PC-9 (cell line): ENCODE data around the gene ALG11.

Experiments used
- EZH2 ChIP-seq: fragments of 200-600 bp; sonication (generic); IDR thresholded peaks from 2 replicates; pipeline ENCODE4 v1.8.0; 2017; ENCODE audit warnings: antibody characterized with exemption, low read depth
- TF ChIP-seq, protein P1 (sequence below): fragments of 200-600 bp; sonication (generic); conservative IDR thresholded peaks from 2 replicates; pipeline ENCODE4 v1.6.1; 2017; ENCODE audit warnings: mixed run types, antibody characterized with exemption, mild to moderate bottlenecking, moderate library complexity

DNA sequence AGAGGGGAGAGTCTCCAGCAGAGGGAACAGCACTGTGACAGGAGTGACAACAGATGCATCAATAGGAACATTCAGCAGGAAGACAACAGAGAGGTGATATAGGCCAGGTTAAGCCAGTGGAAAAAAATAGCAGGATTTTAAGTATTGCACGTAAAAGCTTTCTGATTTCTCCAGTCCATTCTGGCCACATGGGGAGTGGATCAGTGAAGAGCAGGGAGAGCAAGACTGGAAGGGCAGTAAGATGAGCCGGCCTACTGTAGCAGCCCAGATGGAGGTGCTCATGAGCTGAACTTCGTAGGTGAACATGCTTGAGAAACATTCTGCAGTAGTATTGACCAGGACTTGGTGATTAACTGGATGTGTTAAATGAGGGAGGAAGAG lies 14.0 kb downstream of the ALG11 start:
- TF ChIP-seq EZH2: no peak
- TF ChIP-seq, protein P1, sequence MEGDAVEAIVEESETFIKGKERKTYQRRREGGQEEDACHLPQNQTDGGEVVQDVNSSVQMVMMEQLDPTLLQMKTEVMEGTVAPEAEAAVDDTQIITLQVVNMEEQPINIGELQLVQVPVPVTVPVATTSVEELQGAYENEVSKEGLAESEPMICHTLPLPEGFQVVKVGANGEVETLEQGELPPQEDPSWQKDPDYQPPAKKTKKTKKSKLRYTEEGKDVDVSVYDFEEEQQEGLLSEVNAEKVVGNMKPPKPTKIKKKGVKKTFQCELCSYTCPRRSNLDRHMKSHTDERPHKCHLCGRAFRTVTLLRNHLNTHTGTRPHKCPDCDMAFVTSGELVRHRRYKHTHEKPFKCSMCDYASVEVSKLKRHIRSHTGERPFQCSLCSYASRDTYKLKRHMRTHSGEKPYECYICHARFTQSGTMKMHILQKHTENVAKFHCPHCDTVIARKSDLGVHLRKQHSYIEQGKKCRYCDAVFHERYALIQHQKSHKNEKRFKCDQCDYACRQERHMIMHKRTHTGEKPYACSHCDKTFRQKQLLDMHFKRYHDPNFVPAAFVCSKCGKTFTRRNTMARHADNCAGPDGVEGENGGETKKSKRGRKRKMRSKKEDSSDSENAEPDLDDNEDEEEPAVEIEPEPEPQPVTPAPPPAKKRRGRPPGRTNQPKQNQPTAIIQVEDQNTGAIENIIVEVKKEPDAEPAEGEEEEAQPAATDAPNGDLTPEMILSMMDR: no peak
